ENCODE data around the gene BRS3.
"Not testable (repeated sequence)": the region's sequence is repeated elsewhere in the genome, so short reads cannot be mapped to it uniquely, and the experiment has no call there.

DNA sequence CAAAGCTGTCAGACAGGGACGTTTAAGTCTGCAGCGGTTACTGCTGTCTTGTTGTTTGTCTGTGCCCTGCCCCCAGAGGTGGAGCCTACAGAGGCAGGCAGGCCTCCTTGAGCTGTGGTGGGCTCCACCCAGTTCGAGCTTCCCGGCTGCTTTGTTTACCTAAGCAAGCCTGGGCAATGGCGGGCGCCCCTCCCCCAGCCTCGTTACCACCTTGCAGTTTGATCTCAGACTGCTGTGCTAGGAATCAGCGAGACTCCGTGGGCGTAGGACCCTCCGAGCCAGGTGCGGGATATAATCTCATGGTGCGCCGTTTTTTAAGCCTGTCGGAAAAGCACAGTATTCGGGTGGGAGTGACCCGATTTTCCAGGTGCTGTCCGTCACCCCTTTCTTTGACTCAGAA lies 42.1 kb upstream of the BRS3 start:
- not testable (repeated sequence) for TF ChIP-seq POLR2A (IDR thresholded peaks at IDR 0.05; ENCODE audit: low read length); RAD21 (conservative IDR thresholded peaks at IDR 0.05 in 1 of 2, IDR thresholded peaks at IDR 0.05 in 1 of 2); ZC3H11A (IDR thresholded peaks at IDR 0.05); RNF2 (IDR thresholded peaks at IDR 0.05; ENCODE audit: borderline replicate concordance, low read depth); EP300 (IDR thresholded peaks at IDR 0.05); CEBPB (IDR thresholded peaks at IDR 0.05); ZFP36 (IDR thresholded peaks at IDR 0.05; ENCODE audit: borderline replicate concordance, partially characterized antibody)
- TF ChIP-seq, protein P1, sequence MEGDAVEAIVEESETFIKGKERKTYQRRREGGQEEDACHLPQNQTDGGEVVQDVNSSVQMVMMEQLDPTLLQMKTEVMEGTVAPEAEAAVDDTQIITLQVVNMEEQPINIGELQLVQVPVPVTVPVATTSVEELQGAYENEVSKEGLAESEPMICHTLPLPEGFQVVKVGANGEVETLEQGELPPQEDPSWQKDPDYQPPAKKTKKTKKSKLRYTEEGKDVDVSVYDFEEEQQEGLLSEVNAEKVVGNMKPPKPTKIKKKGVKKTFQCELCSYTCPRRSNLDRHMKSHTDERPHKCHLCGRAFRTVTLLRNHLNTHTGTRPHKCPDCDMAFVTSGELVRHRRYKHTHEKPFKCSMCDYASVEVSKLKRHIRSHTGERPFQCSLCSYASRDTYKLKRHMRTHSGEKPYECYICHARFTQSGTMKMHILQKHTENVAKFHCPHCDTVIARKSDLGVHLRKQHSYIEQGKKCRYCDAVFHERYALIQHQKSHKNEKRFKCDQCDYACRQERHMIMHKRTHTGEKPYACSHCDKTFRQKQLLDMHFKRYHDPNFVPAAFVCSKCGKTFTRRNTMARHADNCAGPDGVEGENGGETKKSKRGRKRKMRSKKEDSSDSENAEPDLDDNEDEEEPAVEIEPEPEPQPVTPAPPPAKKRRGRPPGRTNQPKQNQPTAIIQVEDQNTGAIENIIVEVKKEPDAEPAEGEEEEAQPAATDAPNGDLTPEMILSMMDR (IDR thresholded peaks at IDR 0.05): not testable (repeated sequence)
- TF ChIP-seq, protein P2, sequence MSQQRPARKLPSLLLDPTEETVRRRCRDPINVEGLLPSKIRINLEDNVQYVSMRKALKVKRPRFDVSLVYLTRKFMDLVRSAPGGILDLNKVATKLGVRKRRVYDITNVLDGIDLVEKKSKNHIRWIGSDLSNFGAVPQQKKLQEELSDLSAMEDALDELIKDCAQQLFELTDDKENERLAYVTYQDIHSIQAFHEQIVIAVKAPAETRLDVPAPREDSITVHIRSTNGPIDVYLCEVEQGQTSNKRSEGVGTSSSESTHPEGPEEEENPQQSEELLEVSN (IDR thresholded peaks at IDR 0.05; ENCODE audit: borderline replicate concordance, low read depth): not testable (repeated sequence)
